Fibroblast of skin of abdomen (primary cell): ENCODE measurements around the gene PCDH17.

Experiments used
- DNase-seq: peaks from one replicate; pipeline ENCODE4 v3.0.0-alpha.2; 2013

Gene PCDH17

GRCh38 chr13:57739543-57740190, 108.1 kb downstream of the PCDH17 start:
- DNase-seq = no peak

- DNase-seq = no peak
These were observed 109.2 kb downstream of the PCDH17 start for GRCh38 chr13:57740719-57741118.

GRCh38 chr13:57748096-57748495, 116.6 kb downstream of the PCDH17 start:
- no peak for DNase-seq

GRCh38 chr13:57760951-57761350, 129.4 kb downstream of the PCDH17 start:
- no peak for DNase-seq

GRCh38 chr13:57763689-57764088, 132.1 kb downstream of the PCDH17 start:
- DNase-seq = no peak
